MM.1S (cell line): ENCODE results near the gene DNAJC17.

Experiments used
- EZH2 ChIP-seq: fragments of 300-600 bp; sonication (generic); optimal IDR thresholded peaks from 2 replicates; pipeline ENCODE3; 2017; ENCODE audit warnings: low read depth, mild to moderate bottlenecking, antibody characterized with exemption, low read length, mixed read lengths
- EZH2phosphoT487 ChIP-seq: fragments of 300-600 bp; sonication (generic); IDR thresholded peaks from 2 replicates; pipeline ENCODE4 v1.6.1; 2018; ENCODE audit warnings: antibody characterized with exemption, low read length

- TF ChIP-seq EZH2phosphoT487 (no peak), EZH2 (no peak)
Measured at GRCh38 chr15:40828447-40829036, 21.3 kb upstream of the DNAJC17 start, which contains the start of gene PPP1R14D.
